A549 (cell line): ENCODE data around the gene TRIM15. TPM values are rescaled to one million over a fixed set of nuclear protein-coding genes. Genes with fewer than 3 reads are reported as not detected.

Source experiments
- ATAC-seq, 2 experiments: fragments of 200-7000 bp in 1 of 2; fragments of >200 bp in 1 of 2; cut with Nextera tagmentation in 1 of 2; cut with Tn5 transposase in 1 of 2; 3 replicates each; pipeline versions ENCODE4 v1.8.0 to v1.9.1; 2018 to 2020; ENCODE audit warnings: mild to moderate bottlenecking in 1 of 2, moderate library complexity in 1 of 2
- CTCF ChIA-PET: fragments of 300-600 bp; sonication (Branson Sonifier 250); formaldehyde crosslinking; extraction: SDS; loops from one replicate; lab custom pipeline; 2021; ENCODE audit warnings: antibody characterized with exemption, inconsistent platforms; lab: Yijun Ruan, JAX
- POLR2A ChIA-PET: fragments of 350-600 bp; formaldehyde crosslinking; extraction: SDS; loops from one replicate; lab custom pipeline; 2021; ENCODE audit warnings: antibody characterized with exemption, inconsistent platforms; lab: Yijun Ruan, JAX
- DNase-seq, 2 experiments: peaks; one replicate each; pipeline versions ENCODE4 v3.0.0 to v3.0.0-alpha.2; 2011 to 2016; ENCODE audit warnings: low read depth in 1 of 2, low spot score in 1 of 2
- FAIRE-seq: peaks from 2 replicates; lab custom pipeline; 2011; peaks lifted over from hg19 to GRCh38; lab: Jason Lieb, UNC
- H3K27ac ChIP-seq, 2 experiments: fragments of >200 bp; sonication (Bioruptor Twin); formaldehyde crosslinking; 3 replicates each; pipeline ENCODE4 v1.5.1; 2016 to 2017
- H3K4me1 ChIP-seq: fragments of >200 bp; sonication (Bioruptor Twin); formaldehyde crosslinking; 3 replicates; pipeline ENCODE4 v1.6.1; 2016
- H3K4me2 ChIP-seq: fragments of >200 bp; sonication (Bioruptor Twin); formaldehyde crosslinking; 3 replicates; pipeline ENCODE4 v1.6.1; 2016
- H3K4me3 ChIP-seq: fragments of >200 bp; sonication (Bioruptor Twin); formaldehyde crosslinking; 3 replicates; pipeline ENCODE4 v1.5.1; 2016
- H3K9me3 ChIP-seq: fragments of >200 bp; sonication (Bioruptor Twin); formaldehyde crosslinking; 3 replicates; pipeline ENCODE4 v1.6.1; 2016
- CEBPB ChIP-seq, 2 experiments: fragments of >200 bp in 1 of 2; sonication (Bioruptor Twin) in 1 of 2; formaldehyde crosslinking in 1 of 2; IDR thresholded peaks; 2 replicates each; pipeline ENCODE4 v1.6.1; 2012 to 2016
- E2F6 ChIP-seq: IDR thresholded peaks from 2 replicates; pipeline ENCODE4 v1.6.1; 2012; ENCODE audit warnings: low read depth, borderline replicate concordance
- ESRRA ChIP-seq: fragments of 150-350 bp; IDR thresholded peaks from 2 replicates; pipeline ENCODE4 v1.6.1; 2014; ENCODE audit warnings: mild to moderate bottlenecking, low read length, borderline replicate concordance
- FOSB ChIP-seq: fragments of 250-450 bp; sonication (Bioruptor Pico); IDR thresholded peaks from 2 replicates; pipeline ENCODE4 v1.5.0; 2020; ENCODE audit warnings: mild to moderate bottlenecking, moderate library complexity
- GATA3 ChIP-seq: IDR thresholded peaks from 2 replicates; pipeline ENCODE4 v1.6.1; 2012; ENCODE audit warnings: borderline replicate concordance
- HEYL ChIP-seq: fragments of 250-450 bp; sonication (Bioruptor Pico); IDR thresholded peaks from 2 replicates; pipeline ENCODE4 v1.8.0; 2021; ENCODE audit warnings: mild to moderate bottlenecking, moderate library complexity
- JUN ChIP-seq, 2 experiments: fragments of >200 bp; sonication (Bioruptor Twin); formaldehyde crosslinking; IDR thresholded peaks; 2 replicates in 1 of 2; 3 replicates in 1 of 2; pipeline ENCODE4 v1.6.1; 2016 to 2017
- JUNB ChIP-seq: fragments of >200 bp; sonication (Bioruptor Twin); formaldehyde crosslinking; IDR thresholded peaks from 2 replicates; pipeline ENCODE4 v1.6.1; 2016
- KDM5A ChIP-seq: fragments of 200-600 bp; sonication (generic); IDR thresholded peaks from 2 replicates; pipeline ENCODE4 v1.6.1; 2016; ENCODE audit warnings: antibody characterized with exemption, mild to moderate bottlenecking
- MAZ ChIP-seq: fragments of 150-350 bp; IDR thresholded peaks from 2 replicates; pipeline ENCODE4 v1.6.1; 2014; ENCODE audit warnings: antibody characterized with exemption, low read depth, low read length, borderline replicate concordance
- MYC ChIP-seq: IDR thresholded peaks from 2 replicates; pipeline ENCODE4 v1.6.1; 2012; ENCODE audit warnings: mild to moderate bottlenecking, inconsistent platforms, low read length, improper control_type of control experiment, borderline replicate concordance
- NPAS2 ChIP-seq: fragments of 250-450 bp; sonication (Bioruptor Pico); IDR thresholded peaks from 2 replicates; pipeline ENCODE4 v1.8.0; 2022; ENCODE audit warnings: mild to moderate bottlenecking, moderate library complexity, borderline replicate concordance
- POLR2AphosphoS2 ChIP-seq: conservative IDR thresholded peaks from 2 replicates; pipeline ENCODE4 v1.6.1; 2012; ENCODE audit warnings: low read length, improper control_type of control experiment, inconsistent platforms
- RARB ChIP-seq: fragments of 250-450 bp; sonication (Bioruptor Pico); IDR thresholded peaks from 2 replicates; pipeline ENCODE4 v1.8.0; 2021; ENCODE audit warnings: mild to moderate bottlenecking, moderate library complexity
- RFX5 ChIP-seq: fragments of 450-650 bp; IDR thresholded peaks from 2 replicates; pipeline ENCODE4 v1.7.1; 2014; ENCODE audit warnings: antibody characterized with exemption, mild to moderate bottlenecking, moderate library complexity
- RNF2 ChIP-seq: fragments of 200-600 bp; sonication (generic); IDR thresholded peaks from 2 replicates; pipeline ENCODE4 v1.6.1; 2016; ENCODE audit warnings: low read depth, mild to moderate bottlenecking, antibody characterized with exemption, moderate library complexity, borderline replicate concordance
- USF2 ChIP-seq: fragments of 450-650 bp; IDR thresholded peaks from 2 replicates; pipeline ENCODE4 v1.6.1; 2014; ENCODE audit warnings: antibody characterized with exemption
- ZC3H11A ChIP-seq: fragments of 450-650 bp; IDR thresholded peaks from 2 replicates; pipeline ENCODE4 v1.6.1; 2014; ENCODE audit warnings: antibody characterized with exemption, mild to moderate bottlenecking
- WGBS: methylation state at CpG from one replicate; pipeline ENCODE4 v1.1.6; 2017; ENCODE audit errors: missing lambda C conversion rate; 5-methylcytosine and 5-hydroxymethylcytosine counted together
- polyA minus RNA-seq: library from RNA; depleted of rRNA, polyadenylated mRNA; stranded (reverse); fragments of >200 nt; gene quantifications from 2 replicates; pipeline ENCODE4 v1.2.3, GENCODE V29; 2011; rRNA and poly(A)+ RNA removed
- polyA plus RNA-seq, 4 experiments: library from polyadenylated mRNA; depleted of rRNA in 3 of 4; stranded (reverse); fragments of >200 nt; fragmentation: RNase III in 1 of 4; extraction: RNeasy Plus Mini Kit Qiagen cat#74134 plus additional on column Dnase treatment in 1 of 4; gene quantifications; 2 replicates in 3 of 4; 3 replicates in 1 of 4; pipeline ENCODE4 v1.2.3, GENCODE V29; 2011 to 2017
- TF ChIP-seq, protein P1 (sequence below): IDR thresholded peaks from 2 replicates; pipeline ENCODE4 v1.6.1; 2012
- TF ChIP-seq, protein P2 (sequence below): fragments of >200 bp; sonication (Bioruptor Twin); formaldehyde crosslinking; IDR thresholded peaks from 2 replicates; pipeline ENCODE4 v1.6.1; 2016
- TF ChIP-seq, protein P3 (sequence below): IDR thresholded peaks from 2 replicates; pipeline ENCODE4 v1.6.1; 2012

Gene TRIM15
- polyA plus RNA-seq (2011; rRNA removed) (0.08 and 0.37 TPM in 2 replicates), polyA plus RNA-seq (2017; fragmentation: RNase III; extraction: RNeasy Plus Mini Kit Qiagen cat#74134 plus additional on column Dnase treatment) (0.04 to 0.09 TPM (median 0.08 TPM) in 3 replicates), polyA minus RNA-seq (not detected in 2 replicates)
- polyA plus RNA-seq (2012; cell fraction: cytosol; rRNA removed), result 0.01 and 0.04 TPM in 2 replicates
- 0.01 and 0.11 TPM in 2 replicates for polyA plus RNA-seq (2012; cell fraction: nucleus; rRNA removed)

DNA sequence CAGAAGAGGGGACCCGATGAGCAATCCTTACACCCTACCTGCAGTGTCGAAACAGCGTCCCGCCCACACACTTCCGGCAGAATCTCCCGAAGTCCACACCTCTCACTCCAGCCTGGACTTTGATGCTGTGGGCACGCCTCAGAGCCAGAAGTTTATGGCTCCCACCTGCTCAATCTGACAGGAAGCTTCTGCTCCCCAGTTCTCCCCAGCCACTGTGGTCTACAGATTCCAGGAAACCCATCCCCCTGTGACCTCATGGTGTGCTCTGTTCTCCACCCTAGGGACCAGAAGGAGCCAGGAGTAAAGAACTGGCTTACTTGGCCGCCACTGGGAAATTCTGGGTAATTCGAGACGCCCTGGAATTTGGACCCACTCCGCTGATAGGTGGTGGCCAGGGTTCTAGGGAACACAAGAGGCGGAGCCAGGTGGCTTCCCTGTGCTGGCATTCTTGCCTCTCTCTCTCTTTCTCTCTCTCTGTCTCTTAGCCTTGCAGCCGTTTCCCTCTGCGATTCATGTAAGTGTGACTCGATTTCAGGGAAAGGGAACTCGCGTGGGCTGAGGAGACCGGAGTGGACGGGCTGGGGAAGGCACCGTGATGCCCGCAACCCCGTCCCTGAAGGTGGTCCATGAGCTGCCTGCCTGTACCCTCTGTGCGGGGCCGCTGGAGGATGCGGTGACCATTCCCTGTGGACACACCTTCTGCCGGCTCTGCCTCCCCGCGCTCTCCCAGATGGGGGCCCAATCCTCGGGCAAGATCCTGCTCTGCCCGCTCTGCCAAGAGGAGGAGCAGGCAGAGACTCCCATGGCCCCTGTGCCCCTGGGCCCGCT, at the start of gene TRIM15:
Gene TRIM15 (plus strand): TSS at position 457 of the 828 bp plus-strand sequence. CDS start 139 bp downstream, at position 596.
- no peak for DNase-seq
- FAIRE-seq, result no peak
- POLR2A ChIA-PET, result no interaction called here

GRCh38 chr6:30113841-30114240, 49.5 kb upstream of the TRIM15 start:
- DNase-seq (no peak), ATAC-seq (peak in 1 of 2 experiments; percentile 24; a peak in 1 of 6 replicates), FAIRE-seq (no peak)
- Histone ChIP-seq H3K4me2 (peak overlapping the region; percentile 79), H3K9me3 (no peaks in the 10 kb centered on the region), H3K4me1 (peaks cover 34% of the 10 kb centered on the region), H3K4me3 (no peak overlapping the region), H3K27ac (peak overlapping the region; percentile 58 to 73; a peak in 5 of 6 replicates)
- WGBS, result 39% methylated on average over 1 of the region's 1 CpG
- TF ChIP-seq MYC (no peak), KDM5A (no peak), JUNB (no peak), CEBPB (IDR thresholded peaks at IDR 0.05) (no peak), RFX5 (no peak), MAZ (no peak), USF2 (no peak)
- ChIA-PET CTCF (interaction anchor here (3.6 to 16.7 kb wide), 2 partner anchors 11 to 16 kb away, joined by 21 to 353 read pairs; partner anchors contain the start of gene TRIM40), POLR2A (no interaction called here)

More for the DNA sequence above, at the start of gene TRIM15:
- Histone ChIP-seq H3K4me1 (0 out of 3 replicates have a peak, but pooled peaks cover 3% of the 10 kb centered on the region), H3K4me2 (peak within 1 kb of the TSS; percentile 70), H3K9me3 (no peaks in the 10 kb centered on the region), H3K4me3 (peak within 1 kb of the TSS; percentile 33), H3K27ac (peak within 1 kb of the TSS in 1 of 2 experiments; percentile 52; a peak in 1 of 6 replicates)
- 76% methylated on average over 24 of the region's 31 CpGs for WGBS
- no peak for TF ChIP-seq RARB (CRISPR knock-in tag)
- no peak for TF ChIP-seq JUN (IDR thresholded peaks at IDR 0.05)
- TF ChIP-seq RFX5, result no peak
- TF ChIP-seq, protein P1, sequence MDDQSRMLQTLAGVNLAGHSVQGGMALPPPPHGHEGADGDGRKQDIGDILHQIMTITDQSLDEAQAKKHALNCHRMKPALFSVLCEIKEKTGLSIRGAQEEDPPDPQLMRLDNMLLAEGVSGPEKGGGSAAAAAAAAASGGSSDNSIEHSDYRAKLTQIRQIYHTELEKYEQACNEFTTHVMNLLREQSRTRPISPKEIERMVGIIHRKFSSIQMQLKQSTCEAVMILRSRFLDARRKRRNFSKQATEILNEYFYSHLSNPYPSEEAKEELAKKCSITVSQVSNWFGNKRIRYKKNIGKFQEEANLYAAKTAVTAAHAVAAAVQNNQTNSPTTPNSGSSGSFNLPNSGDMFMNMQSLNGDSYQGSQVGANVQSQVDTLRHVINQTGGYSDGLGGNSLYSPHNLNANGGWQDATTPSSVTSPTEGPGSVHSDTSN, result no peak
- no peak for TF ChIP-seq MAZ
- TF ChIP-seq HEYL (CRISPR knock-in tag), result no peak
- TF ChIP-seq POLR2AphosphoS2, result no peak
- TF ChIP-seq, protein P2, sequence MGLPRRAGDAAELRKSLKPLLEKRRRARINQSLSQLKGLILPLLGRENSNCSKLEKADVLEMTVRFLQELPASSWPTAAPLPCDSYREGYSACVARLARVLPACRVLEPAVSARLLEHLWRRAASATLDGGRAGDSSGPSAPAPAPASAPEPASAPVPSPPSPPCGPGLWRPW, result no peak
- TF ChIP-seq ZC3H11A, result no peak
- no peak for TF ChIP-seq ESRRA
- TF ChIP-seq, protein P3, sequence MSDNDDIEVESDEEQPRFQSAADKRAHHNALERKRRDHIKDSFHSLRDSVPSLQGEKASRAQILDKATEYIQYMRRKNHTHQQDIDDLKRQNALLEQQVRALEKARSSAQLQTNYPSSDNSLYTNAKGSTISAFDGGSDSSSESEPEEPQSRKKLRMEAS, result no peak
- TF ChIP-seq NPAS2 (CRISPR knock-in tag), result no peak
- no peak for TF ChIP-seq GATA3
- no peak for TF ChIP-seq FOSB (CRISPR knock-in tag)
- no peak for TF ChIP-seq RNF2
- TF ChIP-seq E2F6, result no peak
- peak; percentile 43 to 59; a peak in 3 of 6 replicates for ATAC-seq
- CTCF ChIA-PET, result interaction anchor here (0.6 kb wide), 1 partner anchor 11 kb away, joined by 3 read pairs; no protein-coding TSS in a partner anchor
